Esophagus squamous epithelium (tissue), 4 donors: ENCODE measurements around the gene PIGT.
"Not testable (repeated sequence)": the region's sequence is repeated elsewhere in the genome, so short reads cannot be mapped to it uniquely, and the experiment has no call there.

ENCODE experiments used
- CTCF ChIP-seq, 6 experiments: fragments of 450-650 bp in 4 of 6; fragments of 200-600 bp in 2 of 6; sonication (generic) in 2 of 6; IDR thresholded peaks; one replicate each; pipeline ENCODE4 v1.5.1; 2016 to 2019; ENCODE audit warnings: antibody characterized with exemption in 6 of 6, mild to moderate bottlenecking in 4 of 6, moderate library complexity in 4 of 6
- POLR2A ChIP-seq, 4 donors: fragments of 450-650 bp; IDR thresholded peaks; one replicate each; pipeline ENCODE4 v1.6.1; 2017; ENCODE audit warnings: antibody characterized with exemption in 4 of 4, mild to moderate bottlenecking in 4 of 4, moderate library complexity in 3 of 4

- TF ChIP-seq CTCF, POLR2A (IDR thresholded peaks at IDR 0.05): not testable (repeated sequence)
Observed at GRCh38 chr20:45472286-45472685, 56.3 kb downstream of the PIGT start.
